A549 (cell line): Measurements from ENCODE around the gene PAIP1. TPM values are rescaled to one million over a fixed set of nuclear protein-coding genes. Genes with fewer than 3 reads are reported as not detected.

ENCODE experiments used
- ATAC-seq, 2 experiments: fragments of 200-7000 bp in 1 of 2; fragments of >200 bp in 1 of 2; cut with Nextera tagmentation in 1 of 2; cut with Tn5 transposase in 1 of 2; 3 replicates each; pipeline versions ENCODE4 v1.8.0 to v1.9.1; 2018 to 2020; ENCODE audit warnings: mild to moderate bottlenecking in 1 of 2, moderate library complexity in 1 of 2
- CTCF ChIA-PET: fragments of 300-600 bp; sonication (Branson Sonifier 250); formaldehyde crosslinking; extraction: SDS; loops from one replicate; lab custom pipeline; 2021; ENCODE audit warnings: antibody characterized with exemption, inconsistent platforms; lab: Yijun Ruan, JAX
- POLR2A ChIA-PET: fragments of 350-600 bp; formaldehyde crosslinking; extraction: SDS; loops from one replicate; lab custom pipeline; 2021; ENCODE audit warnings: antibody characterized with exemption, inconsistent platforms; lab: Yijun Ruan, JAX
- DNase-seq, 2 experiments: peaks; one replicate each; pipeline versions ENCODE4 v3.0.0 to v3.0.0-alpha.2; 2011 to 2016; ENCODE audit warnings: low read depth in 1 of 2, low spot score in 1 of 2
- FAIRE-seq: peaks from 2 replicates; lab custom pipeline; 2011; peaks lifted over from hg19 to GRCh38; lab: Jason Lieb, UNC
- H3K27ac ChIP-seq, 2 experiments: fragments of >200 bp; sonication (Bioruptor Twin); formaldehyde crosslinking; 3 replicates each; pipeline ENCODE4 v1.5.1; 2016 to 2017
- H3K4me1 ChIP-seq: fragments of >200 bp; sonication (Bioruptor Twin); formaldehyde crosslinking; 3 replicates; pipeline ENCODE4 v1.6.1; 2016
- H3K4me2 ChIP-seq: fragments of >200 bp; sonication (Bioruptor Twin); formaldehyde crosslinking; 3 replicates; pipeline ENCODE4 v1.6.1; 2016
- H3K4me3 ChIP-seq: fragments of >200 bp; sonication (Bioruptor Twin); formaldehyde crosslinking; 3 replicates; pipeline ENCODE4 v1.5.1; 2016
- H3K9me3 ChIP-seq: fragments of >200 bp; sonication (Bioruptor Twin); formaldehyde crosslinking; 3 replicates; pipeline ENCODE4 v1.6.1; 2016
- CBX2 ChIP-seq: fragments of 200-600 bp; sonication (generic); IDR thresholded peaks from 2 replicates; pipeline ENCODE4 v1.6.1; 2016; ENCODE audit warnings: low read depth, mild to moderate bottlenecking, borderline replicate concordance
- CBX8 ChIP-seq: fragments of 200-600 bp; sonication (generic); IDR thresholded peaks from 2 replicates; pipeline ENCODE4 v1.6.1; 2016
- CEBPB ChIP-seq, 2 experiments: fragments of >200 bp in 1 of 2; sonication (Bioruptor Twin) in 1 of 2; formaldehyde crosslinking in 1 of 2; IDR thresholded peaks; 2 replicates each; pipeline ENCODE4 v1.6.1; 2012 to 2016
- CHD2 ChIP-seq: fragments of 150-350 bp; IDR thresholded peaks from 2 replicates; pipeline ENCODE4 v1.6.1; 2014; ENCODE audit warnings: low read length; ENCODE audit not compliant: partially characterized antibody
- CHD4 ChIP-seq: fragments of 200-600 bp; sonication (generic); IDR thresholded peaks from 2 replicates; pipeline ENCODE4 v1.6.1; 2016; ENCODE audit warnings: antibody characterized with exemption, mild to moderate bottlenecking, borderline replicate concordance
- EHMT2 ChIP-seq: fragments of 200-600 bp; sonication (generic); IDR thresholded peaks from 2 replicates; pipeline ENCODE4 v1.6.1; 2016; ENCODE audit warnings: antibody characterized with exemption, low read depth, mild to moderate bottlenecking, moderate library complexity
- EP300 ChIP-seq, 2 experiments: fragments of >200 bp; sonication (Bioruptor Twin); formaldehyde crosslinking; IDR thresholded peaks; 2 replicates in 1 of 2; 3 replicates in 1 of 2; pipeline ENCODE4 v1.6.1; 2016 to 2017
- ESRRA ChIP-seq: fragments of 150-350 bp; IDR thresholded peaks from 2 replicates; pipeline ENCODE4 v1.6.1; 2014; ENCODE audit warnings: mild to moderate bottlenecking, low read length, borderline replicate concordance
- FOSB ChIP-seq: fragments of 250-450 bp; sonication (Bioruptor Pico); IDR thresholded peaks from 2 replicates; pipeline ENCODE4 v1.5.0; 2020; ENCODE audit warnings: mild to moderate bottlenecking, moderate library complexity
- FOSL2 ChIP-seq, 2 experiments: fragments of 450-650 bp in 1 of 2; fragments of >200 bp in 1 of 2; sonication (Bioruptor Twin) in 1 of 2; formaldehyde crosslinking; IDR thresholded peaks; 2 replicates each; pipeline versions ENCODE4 v1.5.0 to v1.6.1; 2016 to 2020; ENCODE audit warnings: mild to moderate bottlenecking in 1 of 2, moderate library complexity in 1 of 2
- FOXS1 ChIP-seq: fragments of 250-450 bp; sonication (Bioruptor Pico); IDR thresholded peaks from 2 replicates; pipeline ENCODE4 v1.5.0; 2020; ENCODE audit warnings: mild to moderate bottlenecking, moderate library complexity
- GATA3 ChIP-seq: IDR thresholded peaks from 2 replicates; pipeline ENCODE4 v1.6.1; 2012; ENCODE audit warnings: borderline replicate concordance
- HDAC2 ChIP-seq: fragments of 200-600 bp; sonication (generic); IDR thresholded peaks from 2 replicates; pipeline ENCODE4 v1.6.1; 2016
- HOXA7 ChIP-seq: fragments of 250-450 bp; sonication (Bioruptor Pico); IDR thresholded peaks from 2 replicates; pipeline ENCODE4 v1.5.0; 2020; ENCODE audit warnings: mild to moderate bottlenecking, moderate library complexity
- HOXB13 ChIP-seq: fragments of 250-450 bp; sonication (Bioruptor Pico); IDR thresholded peaks from 2 replicates; pipeline ENCODE4 v1.5.0; 2020; ENCODE audit warnings: low read depth, mild to moderate bottlenecking, moderate library complexity
- MAFK ChIP-seq: fragments of 450-650 bp; IDR thresholded peaks from 2 replicates; pipeline ENCODE4 v1.6.1; 2014; ENCODE audit not compliant: partially characterized antibody
- PHF8 ChIP-seq: fragments of 200-600 bp; sonication (generic); IDR thresholded peaks from 2 replicates; pipeline ENCODE4 v1.6.1; 2016; ENCODE audit warnings: low read depth, mild to moderate bottlenecking, antibody characterized with exemption, moderate library complexity, borderline replicate concordance
- RAD21 ChIP-seq, 2 experiments: fragments of >200 bp in 1 of 2; sonication (Bioruptor Twin) in 1 of 2; formaldehyde crosslinking in 1 of 2; IDR thresholded peaks in 1 of 2; conservative IDR thresholded peaks in 1 of 2; 2 replicates in 1 of 2; 3 replicates in 1 of 2; pipeline ENCODE4 v1.6.1; 2012 to 2018; ENCODE audit warnings: inconsistent platforms in 1 of 2
- RARB ChIP-seq: fragments of 250-450 bp; sonication (Bioruptor Pico); IDR thresholded peaks from 2 replicates; pipeline ENCODE4 v1.8.0; 2021; ENCODE audit warnings: mild to moderate bottlenecking, moderate library complexity
- RCOR1 ChIP-seq: fragments of 150-350 bp; IDR thresholded peaks from 2 replicates; pipeline ENCODE4 v1.6.1; 2014; ENCODE audit warnings: antibody characterized with exemption, low read length, low read depth
- TFCP2L1 ChIP-seq: fragments of 250-450 bp; sonication (Bioruptor Pico); IDR thresholded peaks from 2 replicates; pipeline ENCODE4 v1.5.0; 2021; ENCODE audit warnings: mild to moderate bottlenecking
- TP53 ChIP-seq: fragments of 250-450 bp; sonication (Bioruptor Pico); IDR thresholded peaks from 2 replicates; pipeline ENCODE4 v1.5.0; 2021; ENCODE audit warnings: mild to moderate bottlenecking, moderate library complexity
- WGBS: methylation state at CpG from one replicate; pipeline ENCODE4 v1.1.6; 2017; ENCODE audit errors: missing lambda C conversion rate; 5-methylcytosine and 5-hydroxymethylcytosine counted together
- polyA plus RNA-seq, 4 experiments: library from polyadenylated mRNA; depleted of rRNA in 3 of 4; stranded (reverse); fragments of >200 nt; fragmentation: RNase III in 1 of 4; extraction: RNeasy Plus Mini Kit Qiagen cat#74134 plus additional on column Dnase treatment in 1 of 4; gene quantifications; 2 replicates in 3 of 4; 3 replicates in 1 of 4; pipeline ENCODE4 v1.2.3, GENCODE V29; 2011 to 2017
- TF ChIP-seq, protein P1 (sequence below): fragments of >200 bp; sonication (Bioruptor Twin); formaldehyde crosslinking; IDR thresholded peaks from 3 replicates; pipeline ENCODE4 v1.6.1; 2016
- TF ChIP-seq, protein P2 (sequence below): IDR thresholded peaks from 2 replicates; pipeline ENCODE4 v1.6.1; 2012; ENCODE audit warnings: low read depth, borderline replicate concordance
- TF ChIP-seq, protein P3 (sequence below): IDR thresholded peaks from 2 replicates; pipeline ENCODE4 v1.6.1; 2012
- TF ChIP-seq, protein P4 (sequence below): fragments of 250-450 bp; sonication (Bioruptor Pico); IDR thresholded peaks from 2 replicates; pipeline ENCODE4 v1.5.0; 2021; ENCODE audit warnings: mild to moderate bottlenecking, moderate library complexity, borderline replicate concordance

Gene PAIP1
- polyA plus RNA-seq, 2 of the 4 experiments (the other 2 are of a cell fraction) = 89.6 to 188 TPM

DNA sequence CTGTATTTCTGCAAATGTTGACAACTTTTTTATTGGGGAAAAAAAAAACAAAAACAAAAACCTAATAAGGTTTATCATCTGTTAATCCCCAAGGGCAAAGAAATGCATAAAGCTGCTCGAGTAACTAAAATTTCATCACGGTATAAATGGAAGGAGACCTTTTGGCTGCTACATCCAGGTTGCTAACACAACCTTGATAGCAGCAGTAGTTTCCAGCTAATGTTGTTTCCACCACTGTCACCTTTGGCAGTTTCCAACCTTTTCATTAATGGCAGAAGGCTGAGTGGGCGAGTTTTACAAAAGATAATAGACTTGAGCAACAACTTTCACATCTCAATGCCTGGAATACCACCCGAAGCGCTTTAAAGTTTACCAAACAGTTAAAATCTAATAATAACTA is 8.5 kb downstream of the PAIP1 start:
- WGBS = 86% methylated on average over 5 of the region's 5 CpGs
- no peak for ATAC-seq
- H3K4me3 ChIP-seq = no peak overlapping the region
- no peaks in the 10 kb centered on the region for H3K9me3 ChIP-seq
- peaks cover 4% of the 10 kb centered on the region; the same call in 2 of the 3 replicates for H3K4me1 ChIP-seq
- POLR2A ChIA-PET = interaction anchor here (0.9 to 1.0 kb wide), 2 partner anchors 8 to 65 kb away, joined by 3 to 4 read pairs; partner anchors contain the start of gene TMEM267
- FAIRE-seq = no peak
- TF ChIP-seq, protein P1, sequence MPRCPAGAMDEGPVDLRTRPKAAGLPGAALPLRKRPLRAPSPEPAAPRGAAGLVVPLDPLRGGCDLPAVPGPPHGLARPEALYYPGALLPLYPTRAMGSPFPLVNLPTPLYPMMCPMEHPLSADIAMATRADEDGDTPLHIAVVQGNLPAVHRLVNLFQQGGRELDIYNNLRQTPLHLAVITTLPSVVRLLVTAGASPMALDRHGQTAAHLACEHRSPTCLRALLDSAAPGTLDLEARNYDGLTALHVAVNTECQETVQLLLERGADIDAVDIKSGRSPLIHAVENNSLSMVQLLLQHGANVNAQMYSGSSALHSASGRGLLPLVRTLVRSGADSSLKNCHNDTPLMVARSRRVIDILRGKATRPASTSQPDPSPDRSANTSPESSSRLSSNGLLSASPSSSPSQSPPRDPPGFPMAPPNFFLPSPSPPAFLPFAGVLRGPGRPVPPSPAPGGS = no peak
- TF ChIP-seq CEBPB (IDR thresholded peaks at IDR 0.05) = no peak
- no peak for TF ChIP-seq GATA3
- no peak for TF ChIP-seq PHF8
- TF ChIP-seq, protein P2, sequence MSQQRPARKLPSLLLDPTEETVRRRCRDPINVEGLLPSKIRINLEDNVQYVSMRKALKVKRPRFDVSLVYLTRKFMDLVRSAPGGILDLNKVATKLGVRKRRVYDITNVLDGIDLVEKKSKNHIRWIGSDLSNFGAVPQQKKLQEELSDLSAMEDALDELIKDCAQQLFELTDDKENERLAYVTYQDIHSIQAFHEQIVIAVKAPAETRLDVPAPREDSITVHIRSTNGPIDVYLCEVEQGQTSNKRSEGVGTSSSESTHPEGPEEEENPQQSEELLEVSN = no peak
- TF ChIP-seq ESRRA = no peak
- TF ChIP-seq CBX8 = no peak
- TF ChIP-seq TFCP2L1 (CRISPR knock-in tag) = no peak
- no peak for TF ChIP-seq EHMT2
- TF ChIP-seq, protein P3, sequence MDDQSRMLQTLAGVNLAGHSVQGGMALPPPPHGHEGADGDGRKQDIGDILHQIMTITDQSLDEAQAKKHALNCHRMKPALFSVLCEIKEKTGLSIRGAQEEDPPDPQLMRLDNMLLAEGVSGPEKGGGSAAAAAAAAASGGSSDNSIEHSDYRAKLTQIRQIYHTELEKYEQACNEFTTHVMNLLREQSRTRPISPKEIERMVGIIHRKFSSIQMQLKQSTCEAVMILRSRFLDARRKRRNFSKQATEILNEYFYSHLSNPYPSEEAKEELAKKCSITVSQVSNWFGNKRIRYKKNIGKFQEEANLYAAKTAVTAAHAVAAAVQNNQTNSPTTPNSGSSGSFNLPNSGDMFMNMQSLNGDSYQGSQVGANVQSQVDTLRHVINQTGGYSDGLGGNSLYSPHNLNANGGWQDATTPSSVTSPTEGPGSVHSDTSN = no peak
- TF ChIP-seq, all 56 proteins: peak for 0
- no peak overlapping the region for H3K27ac ChIP-seq
- CTCF ChIA-PET = interaction anchor here (0.9 to 2.0 kb wide), 4 partner anchors 8 to 83 kb away, joined by 3 to 7 read pairs (median 4); partner anchors contain the start of gene TMEM267
- no peak for DNase-seq
- no peak overlapping the region for H3K4me2 ChIP-seq

DNA sequence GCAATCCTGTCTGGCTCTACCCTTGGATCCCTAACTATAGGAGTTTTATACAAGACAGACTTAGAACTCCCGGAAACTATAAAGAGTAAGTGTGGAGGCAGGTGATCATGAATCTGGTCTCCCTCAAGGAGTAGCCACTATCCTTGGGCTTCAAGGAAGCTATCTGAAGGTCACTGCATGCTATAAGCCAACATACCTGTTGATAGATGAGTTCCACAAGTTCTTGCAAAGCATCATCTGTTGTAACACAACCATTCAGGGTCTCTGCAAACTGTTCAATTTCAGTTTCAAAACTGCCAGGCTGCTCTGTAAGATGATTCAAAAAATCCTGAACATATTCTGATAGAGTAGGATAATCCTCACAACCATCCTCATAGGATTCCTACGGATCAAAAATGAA is 9.3 kb downstream of the PAIP1 start:
- Histone ChIP-seq H3K4me3 (no peak overlapping the region), H3K4me1 (peaks cover 3% of the 10 kb centered on the region; the same call in 2 of the 3 replicates), H3K27ac (no peak overlapping the region), H3K9me3 (no peaks in the 10 kb centered on the region), H3K4me2 (no peak overlapping the region)
- CTCF ChIA-PET = interaction anchor here (0.6 to 2.0 kb wide), 5 partner anchors 9 to 84 kb away, joined by 3 to 7 read pairs (median 4); partner anchors contain the start of gene TMEM267
- FAIRE-seq = no peak
- 94% methylated on average over 2 of the region's 2 CpGs for WGBS
- no peak for DNase-seq
- POLR2A ChIA-PET = interaction anchor here (0.9 to 1.0 kb wide), 2 partner anchors 9 to 64 kb away, joined by 3 to 4 read pairs; partner anchors contain the start of gene TMEM267
- TF ChIP-seq HDAC2 = no peak
- no peak for TF ChIP-seq ESRRA
- TF ChIP-seq CEBPB (IDR thresholded peaks at IDR 0.05) = no peak
- no peak for TF ChIP-seq CHD2
- no peak for TF ChIP-seq RAD21 (conservative IDR thresholded peaks at IDR 0.05 in 1 of 2, IDR thresholded peaks at IDR 0.05 in 1 of 2)
- TF ChIP-seq RARB (CRISPR knock-in tag) = no peak
- TF ChIP-seq CBX8 = no peak
- TF ChIP-seq HOXA7 (CRISPR knock-in tag) = no peak
- no peak for TF ChIP-seq FOSL2 (IDR thresholded peaks at IDR 0.05)
- no peak for TF ChIP-seq FOSL2 (CRISPR knock-in tag; IDR thresholded peaks at IDR 0.05)
- TF ChIP-seq RCOR1 = no peak
- TF ChIP-seq TP53 (CRISPR knock-in tag) = no peak
- TF ChIP-seq FOXS1 (CRISPR knock-in tag) = no peak
- TF ChIP-seq FOSB (CRISPR knock-in tag) = no peak
- TF ChIP-seq HOXB13 (CRISPR knock-in tag) = no peak
- TF ChIP-seq EP300 (IDR thresholded peaks at IDR 0.05) = no peak
- TF ChIP-seq, protein P4, sequence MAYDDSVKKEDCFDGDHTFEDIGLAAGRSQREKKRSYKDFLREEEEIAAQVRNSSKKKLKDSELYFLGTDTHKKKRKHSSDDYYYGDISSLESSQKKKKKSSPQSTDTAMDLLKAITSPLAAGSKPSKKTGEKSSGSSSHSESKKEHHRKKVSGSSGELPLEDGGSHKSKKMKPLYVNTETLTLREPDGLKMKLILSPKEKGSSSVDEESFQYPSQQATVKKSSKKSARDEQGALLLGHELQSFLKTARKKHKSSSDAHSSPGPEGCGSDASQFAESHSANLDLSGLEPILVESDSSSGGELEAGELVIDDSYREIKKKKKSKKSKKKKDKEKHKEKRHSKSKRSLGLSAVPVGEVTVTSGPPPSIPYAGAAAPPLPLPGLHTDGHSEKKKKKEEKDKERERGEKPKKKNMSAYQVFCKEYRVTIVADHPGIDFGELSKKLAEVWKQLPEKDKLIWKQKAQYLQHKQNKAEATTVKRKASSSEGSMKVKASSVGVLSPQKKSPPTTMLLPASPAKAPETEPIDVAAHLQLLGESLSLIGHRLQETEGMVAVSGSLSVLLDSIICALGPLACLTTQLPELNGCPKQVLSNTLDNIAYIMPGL = no peak
- TF ChIP-seq MAFK = no peak
- TF ChIP-seq CBX2 = no peak
- TF ChIP-seq CHD4 = no peak
- no peak for TF ChIP-seq PHF8
- no peak for ATAC-seq
